Measurements from ENCODE around the gene ATP5MC3.
"Not testable (repeated sequence)": the region's sequence is repeated elsewhere in the genome, so short reads cannot be mapped to it uniquely, and the experiment has no call there.

The ATP5MC3 gene
- total RNA-seq: 109 to 256 (median 209) reads per million in 17 experiments

DNA sequence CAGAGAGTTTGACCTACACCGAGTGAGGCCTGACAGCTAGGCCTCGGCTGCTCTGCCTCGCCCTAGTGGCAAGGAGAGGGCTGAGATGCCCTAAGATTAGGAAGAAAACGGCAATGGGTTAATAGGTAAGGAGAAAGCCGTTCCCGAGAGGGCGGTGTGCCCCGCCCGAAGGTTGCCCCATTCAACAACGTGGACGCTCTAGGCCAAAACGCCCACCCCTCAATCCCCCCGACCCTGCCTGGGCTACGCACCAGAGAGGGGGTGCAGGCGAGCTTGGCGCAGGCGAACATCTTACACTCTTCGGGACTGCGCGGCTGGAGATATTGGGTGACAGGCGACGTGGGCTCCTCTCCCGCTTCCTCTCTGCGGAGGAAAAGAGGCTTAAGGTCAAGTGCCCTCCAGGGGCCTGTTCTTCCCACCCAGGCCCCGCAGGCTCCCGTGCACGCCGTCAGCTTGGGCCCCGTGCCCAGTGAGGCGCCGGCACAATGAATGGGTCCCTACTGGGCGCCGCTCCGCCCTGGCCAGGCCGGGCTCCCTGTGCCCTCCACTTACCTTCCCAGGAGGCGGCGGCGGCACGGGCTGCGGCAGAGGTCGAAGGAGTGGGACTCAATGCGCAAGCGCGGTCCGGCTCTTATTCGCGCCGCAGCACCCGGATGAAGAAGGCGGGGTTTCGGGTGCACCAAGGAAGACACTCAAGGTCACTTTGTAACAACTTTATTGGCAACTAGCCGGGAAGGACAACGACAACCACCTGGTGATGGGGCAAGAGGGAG lies at the start of gene ATP5MC3:
ATP5MC3 (minus strand) TSS at position 607 of the 773 bp plus-strand sequence; CDS start at position 290, 317 bp downstream.
- peak; percentile 96 to 98 (median 97) for DNase-seq

DNA sequence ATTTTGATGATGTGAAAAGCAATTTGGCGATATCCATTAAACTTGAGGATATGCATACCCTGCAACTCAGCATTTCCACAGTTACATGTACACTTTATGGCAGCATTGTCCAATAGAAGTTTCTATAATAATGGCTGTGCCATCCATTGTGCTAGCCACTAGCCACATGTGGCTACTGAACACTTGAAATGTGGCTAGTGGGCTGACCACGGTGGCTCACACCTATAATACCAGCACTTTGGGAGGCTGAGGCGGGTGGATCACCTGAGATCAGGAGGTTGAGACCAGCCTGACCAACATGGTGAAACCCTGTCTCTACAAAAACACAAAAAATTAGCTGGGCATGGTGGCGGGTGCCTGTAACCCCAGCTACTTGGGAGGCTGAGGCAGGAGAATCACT lies 47.1 kb upstream of the ATP5MC3 start:
- not testable (repeated sequence) for DNase-seq

DNA sequence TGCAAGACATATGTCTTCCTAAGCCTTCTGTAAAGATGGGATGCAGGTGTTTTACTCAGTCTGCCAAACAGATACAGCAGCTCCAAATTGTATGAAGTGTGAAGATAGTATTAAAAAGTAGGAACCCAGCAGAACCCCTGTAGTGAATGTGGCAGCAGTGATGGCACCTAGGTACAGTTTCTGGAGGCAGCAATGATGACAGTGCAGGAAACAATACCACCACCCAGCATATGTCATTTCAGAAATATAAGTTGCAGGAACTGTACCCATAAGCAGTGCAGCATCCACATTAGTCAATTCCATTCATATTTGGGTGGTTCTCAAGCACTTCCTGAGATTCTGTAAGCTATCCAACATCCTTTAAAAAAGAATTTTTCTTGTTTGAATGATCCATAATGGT lies 46.7 kb upstream of the ATP5MC3 start:
- no peak for DNase-seq

DNA sequence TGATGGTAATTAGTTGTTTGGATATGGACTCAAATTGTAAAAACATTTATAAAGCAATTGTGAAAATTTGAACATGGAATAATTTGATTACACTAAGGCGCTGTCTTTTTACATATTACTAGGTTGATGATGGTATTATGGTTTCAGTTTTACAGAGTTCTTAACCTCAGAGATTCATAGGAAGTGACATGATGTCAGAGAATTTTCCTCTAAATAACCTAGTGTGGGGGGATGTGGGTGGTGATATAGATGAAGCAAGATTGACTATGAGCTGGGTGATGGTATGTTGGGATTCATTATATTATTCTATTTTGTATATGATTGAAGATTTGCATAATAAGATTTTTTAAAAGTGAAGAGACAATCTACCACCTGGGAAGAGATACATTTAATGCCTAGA lies 45.9 kb upstream of the ATP5MC3 start:
- peak; percentile 12 to 62 (median 44) for DNase-seq

DNA sequence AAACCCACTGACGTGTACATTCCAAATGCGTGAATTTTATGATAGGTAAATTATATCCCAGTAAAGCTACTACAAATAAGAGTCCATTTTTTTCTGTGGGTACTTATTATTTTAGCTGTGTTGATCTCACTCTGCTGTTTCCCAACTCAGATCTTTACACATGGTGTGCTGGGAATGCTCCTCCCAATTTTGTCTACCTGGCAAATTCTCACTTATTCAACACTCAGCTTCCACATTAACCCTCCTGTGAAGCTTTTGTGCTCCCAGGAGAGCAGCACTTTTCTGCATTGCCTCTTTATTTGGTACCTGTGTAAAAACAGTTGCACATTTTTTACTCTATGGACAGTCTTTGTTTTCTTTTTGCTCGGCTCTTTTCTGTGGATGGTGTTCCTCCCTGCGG lies 38.6 kb upstream of the ATP5MC3 start:
- DNase-seq: no peak

DNA sequence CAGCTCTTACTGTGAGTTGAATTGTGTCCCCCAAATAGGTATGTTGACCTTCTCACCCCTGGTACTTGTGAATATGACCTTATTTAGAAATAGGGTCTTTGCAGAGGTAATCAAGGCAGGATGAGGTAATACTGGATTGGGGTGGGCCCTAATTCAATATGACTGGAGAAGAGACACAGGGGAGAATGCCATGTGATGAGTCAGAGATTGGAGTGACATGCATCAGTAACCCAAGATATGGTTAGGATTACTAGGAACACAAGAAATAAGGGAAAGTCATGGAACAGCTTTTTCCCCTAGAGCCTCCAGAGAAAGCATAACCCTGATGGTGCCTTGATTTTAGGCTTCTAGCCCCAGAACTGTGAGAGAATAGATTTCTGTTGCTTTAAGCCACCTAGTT lies 37.0 kb upstream of the ATP5MC3 start:
- no peak for DNase-seq

DNA sequence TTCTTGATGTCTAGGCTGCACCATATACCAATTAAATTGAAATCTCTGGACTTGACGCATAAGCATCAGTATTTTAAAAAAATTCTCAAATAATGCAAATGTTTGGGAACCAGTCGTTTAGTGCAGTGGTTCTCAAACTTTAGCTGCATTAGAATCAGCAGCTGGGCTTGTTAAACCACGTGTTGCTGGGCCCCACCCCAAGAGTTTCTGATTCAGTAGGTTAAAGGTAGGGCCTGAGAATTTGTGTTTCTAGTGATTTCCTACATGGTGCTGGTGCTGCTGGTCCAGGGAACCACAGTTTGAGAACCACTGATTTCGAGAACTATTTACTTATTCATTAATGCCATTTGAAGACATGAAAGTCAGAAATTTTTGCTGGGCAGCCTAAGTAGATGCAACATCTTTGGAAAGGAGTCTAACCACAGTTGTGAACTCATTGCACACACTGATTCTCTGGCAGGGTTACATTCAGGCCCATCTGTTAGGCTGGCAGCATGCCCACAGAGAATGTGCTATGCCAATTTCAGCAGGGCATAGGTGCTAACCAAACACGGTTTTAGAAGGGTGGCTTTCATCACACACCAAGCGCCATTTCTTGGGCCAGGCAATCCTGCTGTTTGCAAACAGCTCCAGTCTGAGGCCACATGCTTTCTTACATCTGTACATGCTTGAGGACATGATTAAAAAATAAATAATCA lies 26.4 kb upstream of the ATP5MC3 start:
- DNase-seq: no peak

DNA sequence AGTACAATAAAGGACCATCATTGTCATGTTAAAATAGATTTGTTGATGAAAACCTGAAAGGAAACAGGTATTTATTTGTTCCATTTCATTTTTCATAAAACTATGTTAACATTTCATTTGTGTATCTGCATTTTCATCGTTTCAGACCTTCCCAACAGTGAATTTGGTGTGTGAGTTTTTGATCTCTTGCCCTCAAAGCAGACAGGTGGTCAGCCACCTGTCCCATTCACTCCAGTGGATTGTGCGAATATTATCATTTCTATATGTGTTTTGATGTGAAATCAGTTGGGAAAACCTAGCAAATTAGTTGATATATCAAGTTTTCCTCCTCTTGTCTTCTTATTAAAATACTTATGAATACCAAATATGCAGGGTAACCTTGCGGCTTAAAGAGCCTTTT lies 25.4 kb upstream of the ATP5MC3 start:
- no peak for DNase-seq

DNA sequence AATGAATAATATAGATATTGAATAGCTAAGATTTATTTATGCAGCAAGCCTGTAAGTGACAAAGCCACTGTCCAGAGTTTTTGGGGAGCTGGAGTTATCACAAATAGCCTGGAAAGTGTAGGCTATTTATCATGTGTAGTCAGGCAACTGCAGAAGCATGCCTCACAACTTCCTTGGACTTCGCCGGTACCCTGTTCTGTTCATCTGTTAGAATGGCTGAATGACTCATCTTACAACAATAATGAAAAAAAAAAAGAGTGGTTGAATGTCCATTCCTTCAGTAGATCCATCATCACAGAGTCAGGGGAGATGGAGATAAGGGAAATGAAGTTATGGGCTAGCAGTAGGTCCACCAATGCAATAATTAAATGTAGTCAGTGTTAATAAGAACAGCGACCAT lies 24.0 kb upstream of the ATP5MC3 start:
- no peak for DNase-seq

DNA sequence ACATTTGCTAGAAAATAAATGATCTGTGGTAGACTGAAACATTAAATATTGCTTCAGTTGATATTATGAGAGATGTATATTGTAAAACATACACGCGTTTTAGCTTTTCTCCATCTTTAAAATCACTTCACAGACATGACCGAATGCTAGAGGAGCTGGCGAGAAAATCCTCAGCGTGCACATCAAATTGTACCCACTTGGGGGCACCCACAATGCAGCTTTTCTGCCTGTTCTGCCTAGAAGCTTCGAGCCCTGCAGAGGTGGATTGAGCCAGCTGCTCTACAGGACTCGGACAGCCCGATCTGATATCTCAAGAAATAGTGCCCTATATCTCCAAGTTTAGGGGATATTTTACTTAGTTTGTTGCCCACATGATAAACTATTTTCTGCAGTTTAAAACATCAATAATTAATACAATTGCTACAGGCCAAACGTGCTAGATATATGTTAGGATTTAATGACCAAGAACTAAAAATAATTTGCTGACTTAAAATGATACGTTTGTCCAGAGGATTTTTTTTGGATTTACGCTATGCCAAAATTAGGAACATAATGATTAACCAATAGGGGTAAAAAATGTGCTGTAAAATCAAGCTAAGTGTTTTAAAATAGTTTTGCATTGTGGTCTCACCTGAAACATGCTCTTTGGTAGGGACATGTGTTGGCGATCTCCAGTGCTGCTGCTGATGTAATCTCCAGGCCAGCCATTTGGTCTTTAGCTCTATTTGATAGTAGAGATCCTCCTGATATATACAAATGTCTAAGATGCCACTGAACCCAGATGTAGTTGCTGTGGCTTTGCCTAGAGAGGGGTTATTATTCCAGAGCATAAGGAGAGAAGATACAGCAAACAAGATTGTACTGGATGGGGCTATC lies 22.3 kb upstream of the ATP5MC3 start:
- peak; percentile 52 to 69 (median 56) for DNase-seq

DNA sequence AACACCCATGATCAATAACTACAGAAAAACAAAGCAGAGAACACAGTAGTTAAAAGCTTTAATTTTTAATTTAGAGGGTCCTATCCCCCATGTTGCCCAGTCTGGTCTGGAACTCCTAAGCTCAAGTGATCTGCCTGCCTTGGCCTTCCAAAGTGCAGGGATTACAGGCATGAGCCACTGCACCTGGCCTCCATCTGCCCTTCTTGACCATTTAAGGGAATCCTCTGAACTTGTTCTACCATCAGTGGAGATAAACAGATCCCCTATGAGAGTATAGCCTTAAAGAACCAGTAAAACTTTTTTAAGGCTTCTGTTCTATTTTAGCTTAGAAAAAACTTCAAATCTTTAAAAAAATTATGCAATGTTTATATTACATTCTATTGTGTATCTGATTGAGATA lies 13.5 kb upstream of the ATP5MC3 start:
- no peak for DNase-seq

DNA sequence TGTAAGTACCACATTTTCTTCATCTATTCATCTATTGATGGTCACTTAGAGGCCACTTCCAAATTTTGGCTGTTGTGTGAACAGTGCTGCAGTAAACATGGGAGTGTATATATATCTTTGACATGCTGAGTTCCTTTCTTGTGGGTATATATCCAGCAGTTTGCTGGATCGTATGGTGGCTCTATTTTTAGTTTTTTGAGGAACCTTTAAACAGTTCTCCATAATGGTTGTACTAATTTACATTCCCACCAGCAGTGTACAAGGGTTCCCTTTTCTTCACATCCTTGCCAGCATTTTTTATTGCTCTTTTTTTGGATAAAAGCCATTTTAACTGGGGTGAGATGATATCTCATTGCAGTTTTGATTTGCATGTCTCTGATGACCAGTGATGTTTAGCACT lies 7.3 kb upstream of the ATP5MC3 start:
- peak; percentile 15 to 57 (median 40) for DNase-seq

DNA sequence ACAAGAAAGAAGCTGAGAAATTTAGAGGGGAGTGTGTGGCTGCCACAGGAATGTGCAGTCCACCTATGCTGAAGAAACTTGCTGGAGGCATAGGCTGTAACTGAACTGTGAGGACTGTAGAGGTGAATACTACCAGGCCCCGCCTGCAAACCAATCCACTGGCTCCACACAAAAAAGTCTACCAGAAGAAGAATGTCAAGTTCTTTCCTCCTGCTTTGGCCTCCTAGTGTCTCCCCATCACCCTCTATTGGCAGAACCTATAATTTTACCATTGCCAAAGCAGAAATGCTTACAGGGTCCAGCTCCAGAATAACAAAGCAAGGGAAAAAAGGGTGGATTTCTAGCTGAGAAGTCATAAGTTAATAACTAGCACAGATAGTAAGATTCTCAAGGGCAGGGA lies 5.9 kb upstream of the ATP5MC3 start:
- DNase-seq: peak in 2 of 4 experiments; percentile 6 to 9

DNA sequence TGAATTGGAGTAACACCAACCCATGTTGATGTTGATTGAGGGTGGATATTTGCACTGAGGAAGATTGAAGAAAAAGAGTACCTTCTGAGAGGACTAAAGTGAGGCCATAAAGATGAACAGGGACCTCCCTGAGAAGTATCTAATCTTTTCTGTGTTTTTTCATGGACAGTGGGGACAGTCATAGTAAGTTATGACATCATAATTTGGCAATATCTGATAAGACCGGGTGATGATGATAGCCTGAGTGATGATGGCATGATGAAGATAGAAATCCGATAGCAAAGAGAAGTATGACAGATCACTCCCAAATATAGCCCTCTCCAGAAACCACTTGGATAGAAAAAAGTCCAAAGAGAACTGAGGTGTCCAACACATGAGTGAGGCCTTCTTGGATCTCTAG lies 2.2 kb upstream of the ATP5MC3 start:
- no peak for DNase-seq

DNA sequence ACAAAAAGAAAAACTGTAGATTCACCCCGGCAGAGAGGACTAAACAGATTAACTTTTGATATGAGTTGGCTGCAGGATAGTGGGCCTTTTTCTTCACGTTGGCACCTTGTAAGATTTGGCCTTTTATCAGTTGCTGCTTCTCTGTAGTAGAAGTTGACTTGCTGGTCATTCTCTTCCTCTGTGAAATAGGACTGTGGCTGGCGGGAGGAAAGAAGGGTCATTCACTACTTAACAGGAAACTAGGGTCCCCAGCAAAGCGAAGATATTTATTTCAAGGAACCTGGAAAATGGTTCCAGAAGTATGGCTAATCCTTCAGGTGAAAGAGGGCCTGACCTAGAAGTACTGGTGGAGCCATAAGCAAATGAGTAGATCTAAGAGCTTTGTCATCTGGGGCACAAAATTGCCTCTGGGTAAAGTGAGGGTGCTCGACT lies 383 bp upstream of the ATP5MC3 start:
- no peak for DNase-seq

DNA sequence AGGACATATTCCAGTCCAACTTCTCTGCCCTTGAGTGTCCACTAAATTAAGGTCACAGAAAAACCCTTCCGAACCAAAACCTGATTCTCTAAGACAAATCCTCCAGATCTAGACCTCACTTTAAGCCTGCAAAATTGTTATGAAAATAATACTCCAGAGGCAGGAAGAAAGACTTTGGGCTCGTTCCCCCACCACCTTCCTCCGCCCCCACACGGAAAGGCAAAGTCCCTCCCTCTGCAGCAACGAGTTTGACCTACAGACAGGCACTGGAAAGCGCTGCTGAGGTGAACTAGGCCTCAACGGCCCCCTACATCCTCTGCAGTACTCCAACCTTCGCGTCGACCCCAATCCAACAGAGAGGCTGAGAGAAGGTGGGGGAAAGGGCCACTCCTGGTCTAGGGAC lies 808 bp downstream of the ATP5MC3 start:
- peak; percentile 57 to 77 (median 72) for DNase-seq

DNA sequence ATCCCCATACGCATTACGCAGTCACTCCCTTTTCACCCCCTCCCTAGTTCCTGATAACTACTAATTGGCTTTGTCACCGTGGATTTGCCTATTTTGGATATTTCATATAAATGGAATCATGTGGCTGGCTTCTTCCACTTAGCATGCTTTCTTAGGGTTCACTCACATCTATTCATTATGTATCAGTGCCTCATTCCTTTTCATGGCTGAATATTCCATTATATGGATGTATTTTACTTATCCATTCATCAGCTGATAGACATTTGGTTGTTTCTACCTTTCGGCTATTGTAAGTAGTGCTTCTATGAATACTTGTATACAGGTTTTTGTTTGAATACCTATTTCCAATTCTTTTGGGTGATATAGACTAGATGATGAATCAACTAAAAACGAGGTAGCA lies 4.9 kb downstream of the ATP5MC3 start:
- no peak for DNase-seq

DNA sequence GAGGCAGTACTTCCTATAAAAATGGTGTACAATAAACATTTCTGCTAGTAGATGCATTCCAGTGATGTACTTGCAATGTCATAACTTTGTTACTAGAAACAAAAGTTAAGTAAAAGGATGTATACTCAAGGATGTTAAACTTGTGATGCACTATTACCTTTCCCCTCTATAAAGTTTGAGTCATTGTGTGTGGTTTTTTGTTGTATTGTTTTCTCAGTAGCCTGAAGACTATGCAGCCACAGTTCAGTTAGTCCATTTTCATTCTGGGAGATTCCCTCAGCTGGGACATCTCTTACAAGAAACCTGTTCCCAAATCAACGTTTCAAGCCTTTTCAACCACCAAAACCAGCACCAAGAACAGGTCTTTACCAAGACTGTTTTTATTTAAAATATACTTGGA lies 5.6 kb downstream of the ATP5MC3 start:
- DNase-seq: no peak

DNA sequence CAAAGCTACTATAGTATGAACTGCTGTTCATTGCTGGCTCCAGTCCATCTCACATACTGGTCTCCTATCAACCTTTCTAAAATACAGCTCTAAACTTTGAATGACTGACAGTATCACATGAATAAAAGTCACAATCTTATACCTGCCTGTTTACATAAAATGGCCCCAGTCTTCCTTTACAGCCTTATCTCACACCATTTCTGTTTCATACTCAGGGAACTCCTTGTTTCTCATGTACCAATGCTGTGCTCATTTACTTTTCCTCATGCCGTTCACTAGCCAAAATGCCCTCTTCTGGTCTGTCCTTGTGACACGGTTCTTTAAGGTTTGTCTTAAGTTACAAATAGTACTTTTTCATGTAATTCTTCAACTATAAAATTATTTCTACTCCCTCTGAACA lies 6.2 kb downstream of the ATP5MC3 start:
- no peak for DNase-seq

DNA sequence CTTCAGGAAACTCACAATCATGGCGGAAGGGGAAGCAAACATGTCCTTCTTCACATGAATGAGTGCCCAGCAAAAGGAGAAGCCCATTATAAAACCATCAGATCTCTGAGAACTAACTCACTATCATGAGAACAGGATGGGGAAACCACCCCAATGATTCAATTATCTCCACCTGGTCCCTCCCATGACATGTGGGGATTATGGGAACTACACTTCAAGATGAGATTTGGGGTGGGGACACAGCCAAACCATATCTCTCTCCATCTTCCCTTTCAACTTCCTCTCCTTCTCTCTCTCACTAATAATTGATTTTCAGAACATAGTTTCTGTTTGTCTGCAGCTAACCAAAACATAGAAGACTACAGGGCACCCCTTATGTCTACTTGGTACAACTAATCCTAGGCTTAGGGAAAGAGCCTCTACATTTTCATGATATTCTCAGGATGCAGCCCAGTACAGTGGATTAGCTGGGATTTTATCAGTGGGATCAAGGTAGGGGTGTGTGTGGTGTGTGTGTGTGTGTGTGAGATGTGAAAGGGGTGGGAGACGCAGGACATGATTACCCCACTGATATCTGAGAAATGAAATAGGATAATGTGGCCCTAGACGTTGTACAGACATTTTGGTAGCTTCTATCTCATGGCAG lies 10.7 kb downstream of the ATP5MC3 start:
- DNase-seq: peak; percentile 15 to 55 (median 22)

DNA sequence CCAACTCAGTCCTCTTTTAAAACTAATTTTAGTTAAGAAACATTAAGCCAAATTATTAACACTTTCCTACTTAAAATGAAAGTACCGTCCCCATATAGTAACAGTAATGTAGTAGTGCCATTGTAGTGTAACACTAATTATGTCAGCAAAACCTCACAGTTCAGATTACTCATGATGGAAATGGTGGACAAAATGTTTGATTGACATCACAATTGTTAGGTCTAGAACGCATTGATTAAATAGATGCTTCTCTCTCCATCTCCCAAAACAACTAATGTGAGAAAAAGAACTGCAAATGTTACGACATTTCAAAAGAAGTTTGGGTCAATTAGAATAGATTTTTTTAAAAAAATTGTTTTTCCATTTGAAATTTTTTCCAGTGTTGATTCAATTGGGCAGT lies 12.3 kb downstream of the ATP5MC3 start:
- no peak for DNase-seq

DNA sequence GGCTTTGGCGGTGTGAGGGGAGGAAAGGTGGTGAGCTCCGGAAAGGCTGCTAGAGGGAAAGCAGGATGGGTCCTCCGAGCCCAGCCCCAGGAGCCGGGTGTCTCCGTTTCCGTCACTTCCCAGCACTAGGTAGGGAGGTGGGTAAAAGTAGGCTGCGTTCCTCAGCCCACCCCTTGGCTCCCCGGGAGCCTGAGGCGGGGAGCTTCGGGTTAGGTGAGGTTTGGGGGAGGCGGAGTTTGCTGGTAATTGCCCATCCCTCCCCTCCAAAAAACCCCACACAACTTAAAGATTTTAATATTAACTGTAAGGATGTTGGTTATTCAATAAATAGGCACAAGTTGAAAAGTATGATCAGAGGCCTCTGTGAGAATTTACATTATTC lies 13.0 kb downstream of the ATP5MC3 start:
- no peak for DNase-seq
